ENCODE results near the gene TESK1.

The TESK1 gene

GRCh38 chr9:35646533-35647265 is 41.6 kb downstream of the TESK1 start:
- peak; percentile 93 for DNase-seq (ENCODE audit: low spot score)

- DNase-seq (ENCODE audit: low spot score) = peak; percentile 61
Measured at GRCh38 chr9:35649431-35650340, 44.6 kb downstream of the TESK1 start.

GRCh38 chr9:35650341-35651158 is 45.5 kb downstream of the TESK1 start, which contains the start of gene SIT1:
SIT1 (minus strand) TSS chr9:35650931; CDS start chr9:35650853, 78 bp downstream.
- DNase-seq (ENCODE audit: low spot score) = peak; percentile 50

- no peak for DNase-seq (ENCODE audit: low spot score)
Measured at GRCh38 chr9:35651956-35652828, 47.1 kb downstream of the TESK1 start.

GRCh38 chr9:35652829-35653209 is 47.8 kb downstream of the TESK1 start:
- no peak for DNase-seq (ENCODE audit: low spot score)

- DNase-seq (ENCODE audit: low spot score) = no peak
Measured at GRCh38 chr9:35653611-35654010, 48.5 kb downstream of the TESK1 start.

- no peak for DNase-seq (ENCODE audit: low spot score)
Measured at GRCh38 chr9:35656348-35656747, 51.3 kb downstream of the TESK1 start.

GRCh38 chr9:35656831-35657545 is 51.9 kb downstream of the TESK1 start:
- no peak for DNase-seq (ENCODE audit: low spot score)

GRCh38 chr9:35657546-35658136 is 52.6 kb downstream of the TESK1 start, which contains the start of gene RMRP:
RMRP (minus strand) TSS chr9:35658019.
- DNase-seq (ENCODE audit: low spot score) = peak; percentile 78

GRCh38 chr9:35658137-35658967 is 53.3 kb downstream of the TESK1 start, which contains the start of gene CCDC107:
CCDC107 (plus strand) TSS chr9:35658292; CDS start chr9:35658380, 88 bp downstream.
- peak; percentile 97 for DNase-seq (ENCODE audit: low spot score)

GRCh38 chr9:35658968-35659220 is 53.8 kb downstream of the TESK1 start:
- no peak for DNase-seq (ENCODE audit: low spot score)

- DNase-seq (ENCODE audit: low spot score) = no peak
Measured at GRCh38 chr9:35659340-35659739, 54.3 kb downstream of the TESK1 start.

All from germinal center (tissue), 1 donor.